GM12874 (cell line): ENCODE measurements around the gene RASL11A.

ENCODE experiments used
- CTCF ChIP-seq: IDR thresholded peaks from 2 replicates; pipeline ENCODE4 v1.5.1; 2011; ENCODE audit warnings: low read depth, mild to moderate bottlenecking, control low read depth, low read length, moderate library complexity; ENCODE audit not compliant: insufficient read depth

The RASL11A gene

GRCh38 chr13:27271570-27272096, 1.0 kb downstream of the RASL11A start:
- no peak for TF ChIP-seq CTCF

GRCh38 chr13:27273658-27274425, 3.2 kb downstream of the RASL11A start:
- no peak for TF ChIP-seq CTCF

GRCh38 chr13:27274631-27275030, 4.0 kb downstream of the RASL11A start:
- no peak for TF ChIP-seq CTCF

GRCh38 chr13:27276188-27276587, 5.6 kb downstream of the RASL11A start:
- TF ChIP-seq CTCF = no peak

- TF ChIP-seq CTCF = no peak
These were observed 8.9 kb downstream of the RASL11A start for GRCh38 chr13:27279506-27279905.

GRCh38 chr13:27280009-27280656, 9.5 kb downstream of the RASL11A start:
- TF ChIP-seq CTCF = no peak

- no peak for TF ChIP-seq CTCF
These were observed 10.2 kb downstream of the RASL11A start for GRCh38 chr13:27280841-27281240.
